K562 treated with DMSO at 1 percent for 4 hours (cell line): ENCODE measurements around the gene ZFX. TPM values are rescaled to one million over a fixed set of nuclear protein-coding genes. Genes with fewer than 3 reads are reported as not detected.

Experiments used
- total RNA-seq: library from RNA; unstranded; fragments of 300-600 nt; gene quantifications from 2 replicates; pipeline ENCODE4 v1.2.3, GENCODE V29; 2022; ENCODE audit not compliant: insufficient read depth

Gene ZFX
- 7.1 and 11.6 TPM in 2 replicates for total RNA-seq

GRCh38 chrX:24149351-24150050 lies at the start of gene ZFX:
TSS of gene ZFX (plus strand) at chrX:24149729. CDS start at chrX:24172743, 23,014 bp downstream.

Other genes starting within 250 kb of the ZFX start
- gene APOO, start 241.8 kb upstream of the ZFX start, total RNA-seq = 23.3 and 29.0 TPM in 2 replicates
- not detected in 2 replicates for gene CXorf58, start 241.7 kb upstream of the ZFX start, total RNA-seq
- 8.0 and 12.3 TPM in 2 replicates for gene KLHL15, start 122.5 kb upstream of the ZFX start, total RNA-seq
- gene EIF2S3, start 94.8 kb upstream of the ZFX start, total RNA-seq = 164 and 174 TPM in 2 replicates
- not detected in 2 replicates for gene SUPT20HL2, start 164.3 kb downstream of the ZFX start, total RNA-seq
- gene SUPT20HL1, start 210.9 kb downstream of the ZFX start, total RNA-seq = not detected in 2 replicates